GM12892 (cell line): Measurements from ENCODE around the gene HES2.
"Not testable (repeated sequence)": the region's sequence is repeated elsewhere in the genome, so short reads cannot be mapped to it uniquely, and the experiment has no call there.

ENCODE experiments used
- DNase-seq: peaks from one replicate; pipeline ENCODE4 v3.0.0; 2011; ENCODE audit not compliant: insufficient read length
- FAIRE-seq: peaks from 2 replicates; lab custom pipeline; 2011; peaks lifted over from hg19 to GRCh38; lab: Jason Lieb, UNC
- POLR2A ChIP-seq: IDR thresholded peaks from 2 replicates; pipeline ENCODE4 v1.6.1; 2011; ENCODE audit warnings: low read depth, low read length, control low read depth
- POLR2AphosphoS5 ChIP-seq: IDR thresholded peaks from 2 replicates; pipeline ENCODE4 v1.6.1; 2011; ENCODE audit warnings: low read depth, low read length, control low read depth
- TAF1 ChIP-seq: IDR thresholded peaks from 2 replicates; pipeline ENCODE4 v1.6.1; 2011; ENCODE audit warnings: low read depth, mild to moderate bottlenecking, control low read depth, low read length, borderline replicate concordance

Gene HES2

GRCh38 chr1:6440198-6441126 is 20.7 kb upstream of the HES2 start:
- no peak for DNase-seq

GRCh38 chr1:6438047-6438525 is 18.4 kb upstream of the HES2 start:
- FAIRE-seq (peak; percentile 87), DNase-seq (peak; percentile 84)
- TF ChIP-seq POLR2AphosphoS5 (no peak), POLR2A (no peak), TAF1 (no peak)

More at GRCh38 chr1:6440198-6441126, 20.7 kb upstream of the HES2 start:
- no peak for FAIRE-seq
- TF ChIP-seq POLR2AphosphoS5 (no peak), TAF1 (no peak)

- FAIRE-seq, DNase-seq: not testable (repeated sequence)
Measured at GRCh38 chr1:6437012-6437700, 17.4 kb upstream of the HES2 start.

GRCh38 chr1:6436277-6436676 is 16.6 kb upstream of the HES2 start:
- FAIRE-seq, DNase-seq: not testable (repeated sequence)

GRCh38 chr1:6435547-6435946 is 15.8 kb upstream of the HES2 start:
- FAIRE-seq = no peak
- no peak for TF ChIP-seq POLR2AphosphoS5
- no peak for TF ChIP-seq POLR2A
- DNase-seq = no peak

- no peak for TF ChIP-seq POLR2A
- no peak for TF ChIP-seq POLR2AphosphoS5
- no peak for TF ChIP-seq TAF1
- FAIRE-seq (no peak), DNase-seq (no peak)
Measured at GRCh38 chr1:6435129-6435528, 15.4 kb upstream of the HES2 start.

- DNase-seq (no peak), FAIRE-seq (no peak)
- TF ChIP-seq POLR2A = no peak
- TF ChIP-seq POLR2AphosphoS5 = no peak
- TF ChIP-seq TAF1 = no peak
Measured at GRCh38 chr1:6434186-6434585, 14.5 kb upstream of the HES2 start.

GRCh38 chr1:6431645-6432579 is 12.2 kb upstream of the HES2 start:
- FAIRE-seq = peak; percentile 63

GRCh38 chr1:6429660-6430411 is 10.1 kb upstream of the HES2 start:
- FAIRE-seq = peak; percentile 83

More at GRCh38 chr1:6431645-6432579, 12.2 kb upstream of the HES2 start:
- not testable (repeated sequence) for DNase-seq

GRCh38 chr1:6428453-6428852 is 8.7 kb upstream of the HES2 start:
- peak; percentile 94 for FAIRE-seq
- not testable (repeated sequence) for DNase-seq

More at GRCh38 chr1:6429660-6430411, 10.1 kb upstream of the HES2 start:
- not testable (repeated sequence) for DNase-seq

- DNase-seq (no peak), FAIRE-seq (peak; percentile 77)
- no peak for TF ChIP-seq TAF1
- no peak for TF ChIP-seq POLR2A
- TF ChIP-seq POLR2AphosphoS5 = no peak
Measured at GRCh38 chr1:6427441-6428390, 8.0 kb upstream of the HES2 start.
